Effector memory CD8-positive, alpha-beta T cell (primary cell): Measurements from ENCODE around the gene OR2AT4.
"Not testable (repeated sequence)": the region's sequence is repeated elsewhere in the genome, so short reads cannot be mapped to it uniquely, and the experiment has no call there.

ENCODE experiments used
- ATAC-seq: fragments of 150-1000 bp; cut with Tn5 transposase; replicated peaks from 2 replicates; pipeline ENCODE4 v1.10.0; 2021; ENCODE audit warnings: mild to moderate bottlenecking, moderate library complexity
- DNase-seq, 3 experiments: peaks; one replicate each; pipeline ENCODE4 v3.0.0; 2021
- H3K27ac Mint-ChIP-seq, 2 donors: one replicate each; pipeline ENCODE4 v1.8.0; 2022; ENCODE audit warnings: mild to moderate bottlenecking in 2 of 2, mixed read lengths in 2 of 2, moderate library complexity in 2 of 2
- H3K27me3 Mint-ChIP-seq, 2 donors: one replicate each; pipeline ENCODE4 v1.8.0; 2022; ENCODE audit warnings: mixed read lengths in 2 of 2
- H3K36me3 Mint-ChIP-seq: one replicate; pipeline ENCODE4 v1.8.0; 2022; ENCODE audit warnings: mild to moderate bottlenecking, moderate library complexity, mixed read lengths; ENCODE audit not compliant: insufficient read depth
- H3K4me1 Mint-ChIP-seq, 2 donors: one replicate each; pipeline ENCODE4 v1.8.0; 2022; ENCODE audit warnings: low read depth in 2 of 2, mixed read lengths in 2 of 2
- H3K4me3 Mint-ChIP-seq, 2 donors: one replicate each; pipeline ENCODE4 v1.8.0; 2022; ENCODE audit warnings: mild to moderate bottlenecking in 2 of 2, mixed read lengths in 2 of 2, moderate library complexity in 2 of 2
- H3K9me3 Mint-ChIP-seq, 2 donors: one replicate each; pipeline ENCODE4 v1.8.0; 2022; ENCODE audit warnings: mixed read lengths in 2 of 2

Gene OR2AT4

GRCh38 chr11:75098181-75098580 lies 1.5 kb upstream of the OR2AT4 start:
- not testable (repeated sequence) for H3K36me3 Mint-ChIP-seq, H3K4me3 Mint-ChIP-seq, H3K4me1 Mint-ChIP-seq, DNase-seq, H3K9me3 Mint-ChIP-seq, ATAC-seq, H3K27ac Mint-ChIP-seq
- peaks cover 65 to 74% of the 10 kb centered on the region in 2 donors for H3K27me3 Mint-ChIP-seq

- Mint-ChIP-seq H3K27me3 (peaks cover 62 to 70% of the 10 kb centered on the region in 2 donors), H3K4me1 (peaks cover 0 to 3% of the 10 kb centered on the region in 2 donors), H3K4me3 (no peak overlapping the region), H3K9me3 (no peaks in the 10 kb centered on the region), H3K27ac (no peak overlapping the region), H3K36me3 (no peaks in the 10 kb centered on the region)
- ATAC-seq, result no peak
- DNase-seq, result no peak
Observed at GRCh38 chr11:75097173-75097557, 489 bp upstream of the OR2AT4 start.

- H3K27ac Mint-ChIP-seq, H3K4me1 Mint-ChIP-seq, ATAC-seq, DNase-seq, H3K36me3 Mint-ChIP-seq, H3K9me3 Mint-ChIP-seq, H3K4me3 Mint-ChIP-seq: not testable (repeated sequence)
- H3K27me3 Mint-ChIP-seq, result peaks cover 51 to 54% of the 10 kb centered on the region in 2 donors
Observed at GRCh38 chr11:75094382-75094781, 2.3 kb downstream of the OR2AT4 start.

GRCh38 chr11:75090671-75091177 lies 6.0 kb downstream of the OR2AT4 start:
- Mint-ChIP-seq H3K27me3 (peaks cover 49 to 51% of the 10 kb centered on the region in 2 donors), H3K4me1 (no peaks in the 10 kb centered on the region)
- ATAC-seq, result no peak

GRCh38 chr11:75087319-75088305 lies 9.1 kb downstream of the OR2AT4 start:
- Mint-ChIP-seq H3K27ac (no peak overlapping the region), H3K4me3 (no peak overlapping the region), H3K4me1 (no peaks in the 10 kb centered on the region), H3K9me3 (peaks cover 0 to 6% of the 10 kb centered on the region in 2 donors), H3K36me3 (no peaks in the 10 kb centered on the region), H3K27me3 (peaks cover 31 to 44% of the 10 kb centered on the region in 2 donors)
- DNase-seq, result no peak
- ATAC-seq, result no peak

More at GRCh38 chr11:75090671-75091177, 6.0 kb downstream of the OR2AT4 start:
- Mint-ChIP-seq H3K4me3 (no peak overlapping the region), H3K9me3 (peaks cover 0 to 6% of the 10 kb centered on the region in 2 donors), H3K36me3 (no peaks in the 10 kb centered on the region), H3K27ac (no peak overlapping the region)
- DNase-seq, result no peak

GRCh38 chr11:75084883-75085282 lies 11.8 kb downstream of the OR2AT4 start:
- Mint-ChIP-seq H3K9me3 (peaks cover 0 to 3% of the 10 kb centered on the region in 2 donors), H3K27me3 (peaks cover 42 to 59% of the 10 kb centered on the region in 2 donors), H3K27ac (no peak overlapping the region), H3K4me1 (no peaks in the 10 kb centered on the region), H3K4me3 (no peak overlapping the region), H3K36me3 (no peaks in the 10 kb centered on the region)
- DNase-seq (no peak), ATAC-seq (no peak)

DNA sequence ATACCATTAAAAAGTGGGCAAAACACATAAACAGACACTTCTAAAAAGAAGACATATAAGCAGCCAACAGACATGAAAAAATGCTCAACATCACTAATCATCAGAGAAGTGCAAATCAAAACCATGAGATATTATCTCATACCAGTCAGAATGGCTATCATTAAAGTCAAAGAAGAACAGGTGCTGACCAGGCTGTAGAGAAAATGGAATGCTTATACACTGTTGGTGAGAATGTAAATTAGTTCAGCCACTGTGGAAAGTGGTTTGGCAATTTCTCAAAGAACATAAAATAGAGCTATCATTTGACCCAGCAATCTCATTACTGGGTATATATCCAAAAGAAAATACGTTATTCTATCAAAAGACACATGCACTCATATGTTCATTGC lies 13.5 kb downstream of the OR2AT4 start:
- no peak overlapping the region for H3K27ac Mint-ChIP-seq
- no peaks in the 10 kb centered on the region for H3K4me1 Mint-ChIP-seq
- no peak overlapping the region for H3K4me3 Mint-ChIP-seq
- H3K27me3 Mint-ChIP-seq, result peaks cover 35 to 48% of the 10 kb centered on the region in 2 donors
- H3K36me3 Mint-ChIP-seq, result no peaks in the 10 kb centered on the region
- H3K9me3 Mint-ChIP-seq, result no peaks in the 10 kb centered on the region
- DNase-seq, result no peak
- no peak for ATAC-seq

GRCh38 chr11:75082601-75083216 lies 14.0 kb downstream of the OR2AT4 start:
- Mint-ChIP-seq H3K4me1 (no peaks in the 10 kb centered on the region), H3K36me3 (no peaks in the 10 kb centered on the region), H3K27ac (no peak overlapping the region), H3K4me3 (no peak overlapping the region), H3K27me3 (peaks cover 31 to 53% of the 10 kb centered on the region in 2 donors), H3K9me3 (no peaks in the 10 kb centered on the region)
- DNase-seq, result no peak
- no peak for ATAC-seq

GRCh38 chr11:75079546-75079945 lies 17.1 kb downstream of the OR2AT4 start:
- DNase-seq (no peak), ATAC-seq (no peak)
- Mint-ChIP-seq H3K36me3 (no peaks in the 10 kb centered on the region), H3K4me1 (no peaks in the 10 kb centered on the region), H3K4me3 (no peak overlapping the region), H3K9me3 (no peaks in the 10 kb centered on the region), H3K27ac (no peak overlapping the region), H3K27me3 (peaks cover 23 to 58% of the 10 kb centered on the region in 2 donors)

DNA sequence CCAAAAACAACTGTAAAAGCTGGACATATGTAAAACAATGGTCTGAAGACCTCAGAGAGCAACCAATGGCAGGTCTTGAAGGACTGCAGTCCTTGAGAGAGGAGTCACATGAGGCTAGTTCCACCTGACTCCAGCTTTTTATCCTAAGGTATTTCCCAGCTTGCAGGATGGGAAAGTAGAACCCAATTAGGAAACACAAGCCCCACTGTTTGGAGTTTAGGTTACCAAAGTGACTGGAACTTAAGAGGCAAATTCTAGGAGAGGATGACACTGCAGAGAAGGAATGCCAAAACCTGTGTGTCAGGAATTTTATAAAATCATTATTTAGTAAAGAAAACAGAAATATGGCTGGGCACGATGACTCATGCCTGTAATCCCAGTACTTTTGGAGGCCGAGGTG lies 18.4 kb downstream of the OR2AT4 start:
- Mint-ChIP-seq H3K36me3 (no peaks in the 10 kb centered on the region), H3K4me3 (no peak overlapping the region), H3K27ac (no peak overlapping the region), H3K9me3 (no peaks in the 10 kb centered on the region), H3K4me1 (no peaks in the 10 kb centered on the region), H3K27me3 (peaks cover 22 to 56% of the 10 kb centered on the region in 2 donors)
- ATAC-seq (no peak), DNase-seq (no peak)

DNA sequence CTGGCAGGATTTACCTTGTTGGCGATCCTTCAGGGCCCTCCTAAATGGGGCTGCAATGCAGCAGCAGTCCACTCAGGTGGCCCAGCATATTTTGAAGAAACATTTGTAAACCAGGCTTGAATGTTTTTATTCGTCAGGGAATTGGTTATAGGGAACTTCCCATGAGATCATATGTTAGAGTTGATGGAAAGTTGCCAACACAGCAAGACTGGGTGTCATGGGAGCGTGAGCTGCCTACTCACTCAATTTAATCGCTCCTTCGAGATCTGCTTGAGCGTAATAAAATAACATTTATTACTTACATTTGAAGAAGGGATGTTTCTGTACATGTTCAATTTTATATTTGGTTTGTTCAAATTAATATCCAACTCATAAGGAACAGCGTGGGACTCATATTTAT lies 19.4 kb downstream of the OR2AT4 start:
- Mint-ChIP-seq H3K4me1 (no peaks in the 10 kb centered on the region), H3K4me3 (no peak overlapping the region), H3K27ac (no peak overlapping the region), H3K36me3 (no peaks in the 10 kb centered on the region), H3K9me3 (no peaks in the 10 kb centered on the region), H3K27me3 (peaks cover 13 to 56% of the 10 kb centered on the region in 2 donors)
- DNase-seq, result no peak
- no peak for ATAC-seq

- no peak for DNase-seq
- no peak overlapping the region for H3K27ac Mint-ChIP-seq
- no peak overlapping the region for H3K4me3 Mint-ChIP-seq
- no peaks in the 10 kb centered on the region for H3K9me3 Mint-ChIP-seq
- ATAC-seq, result no peak
- H3K36me3 Mint-ChIP-seq, result no peaks in the 10 kb centered on the region
- H3K27me3 Mint-ChIP-seq, result peaks cover 10 to 56% of the 10 kb centered on the region in 2 donors
- no peaks in the 10 kb centered on the region for H3K4me1 Mint-ChIP-seq
Observed at GRCh38 chr11:75076671-75077070, 20.0 kb downstream of the OR2AT4 start.

DNA sequence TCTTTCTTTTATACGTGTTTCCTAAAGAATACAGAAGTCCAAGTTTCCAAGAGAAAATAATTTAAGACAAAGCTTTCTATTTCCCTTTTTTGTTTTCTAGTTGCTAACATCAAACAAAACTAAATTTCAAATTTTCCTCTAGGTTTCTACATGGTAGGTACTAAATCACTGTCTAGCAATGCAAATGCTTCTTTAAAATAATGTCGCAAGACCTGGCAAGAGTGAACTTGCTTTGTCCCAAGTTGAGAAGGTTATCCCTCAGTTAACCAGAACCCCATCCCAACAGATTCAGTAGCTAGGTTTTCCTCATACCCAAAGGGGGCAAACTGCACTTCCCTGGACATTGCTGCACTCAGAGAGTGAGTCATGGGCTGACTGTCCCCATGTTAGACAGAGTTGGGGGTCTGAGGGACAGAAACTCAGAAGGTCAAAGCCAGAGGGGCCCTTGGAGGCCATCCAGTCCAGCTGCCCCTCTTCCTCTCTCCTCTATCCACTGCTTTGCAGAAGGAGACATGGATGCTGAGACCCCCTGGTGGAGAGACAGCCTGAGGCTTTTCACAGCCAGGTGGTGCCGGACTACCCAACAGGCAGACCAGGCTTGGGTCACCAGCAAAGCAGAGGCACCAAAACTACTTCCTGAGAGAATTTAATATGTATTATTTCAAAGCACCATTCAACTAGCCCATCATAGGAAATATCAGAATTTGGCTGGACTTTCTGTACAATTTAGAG lies 23.1 kb downstream of the OR2AT4 start:
- Mint-ChIP-seq H3K27me3 (peaks cover 11 to 70% of the 10 kb centered on the region in 2 donors), H3K9me3 (peaks cover 0 to 2% of the 10 kb centered on the region in 2 donors), H3K27ac (no peak overlapping the region), H3K4me3 (no peak overlapping the region), H3K36me3 (no peaks in the 10 kb centered on the region), H3K4me1 (no peaks in the 10 kb centered on the region)
- no peak for ATAC-seq
- no peak for DNase-seq
